H1 (cell line): Measurements from ENCODE around the gene HS3ST3B1.
A peak's percentile ranks its signal among the peaks of the same experiment; 100 is the strongest.

ENCODE experiments used
- EZH2 ChIP-seq: fragments of 200-600 bp; sonication (generic); IDR thresholded peaks from 2 replicates; pipeline ENCODE4 v1.7.1; 2012; ENCODE audit warnings: low read depth, mild to moderate bottlenecking, moderate library complexity, low read length, inconsistent platforms; ENCODE audit not compliant: severe bottlenecking
- GTF2F1 ChIP-seq: IDR thresholded peaks from 2 replicates; pipeline ENCODE4 v1.6.1; 2012; ENCODE audit warnings: low read depth, low read length, improper control_type of control experiment, borderline replicate concordance
- HDAC2 ChIP-seq, 2 experiments: fragments of 300-600 bp in 1 of 2; sonication (generic) in 1 of 2; IDR thresholded peaks; 2 replicates each; pipeline ENCODE4 v1.6.1; 2011 to 2012; ENCODE audit warnings: low read depth in 2 of 2, low read length in 2 of 2, mild to moderate bottlenecking in 2 of 2, moderate library complexity in 2 of 2, borderline replicate concordance in 1 of 2, inconsistent platforms in 1 of 2
- KDM5A ChIP-seq: fragments of 200-600 bp; IDR thresholded peaks from 2 replicates; pipeline ENCODE4 v1.7.1; 2012; ENCODE audit warnings: mild to moderate bottlenecking, low read length, inconsistent platforms, mixed read lengths
- POLR2A ChIP-seq, 2 experiments: IDR thresholded peaks; 1 replicate in 1 of 2; 2 replicates in 1 of 2; pipeline ENCODE4 v1.6.1; 2011; ENCODE audit warnings: low read depth in 2 of 2, low read length in 2 of 2, mild to moderate bottlenecking in 2 of 2; ENCODE audit errors: control extremely low read depth in 1 of 2
- POLR2AphosphoS5 ChIP-seq: IDR thresholded peaks from 2 replicates; pipeline ENCODE4 v1.6.1; 2011; ENCODE audit warnings: low read depth, low read length
- SUZ12 ChIP-seq: fragments of 200-600 bp; sonication (generic); IDR thresholded peaks from 2 replicates; pipeline ENCODE4 v1.6.1; 2012; ENCODE audit warnings: mild to moderate bottlenecking, inconsistent platforms, low read length, moderate library complexity, mixed read lengths
- ZNF274 ChIP-seq: IDR thresholded peaks from 2 replicates; pipeline ENCODE4 v1.7.0; 2012; ENCODE audit warnings: low read length, borderline replicate concordance; ENCODE audit errors: extremely low read depth
- TF ChIP-seq, protein P1 (sequence below), 3 experiments: IDR thresholded peaks; 1 replicate in 2 of 3; 2 replicates in 1 of 3; pipeline versions ENCODE4 v1.5.1 to v1.6.1; 2011; ENCODE audit warnings: low read length in 3 of 3, mild to moderate bottlenecking in 3 of 3, inconsistent platforms in 2 of 3, low read depth in 1 of 3, moderate library complexity in 1 of 3; ENCODE audit not compliant: insufficient read depth in 1 of 3; ENCODE audit errors: control extremely low read depth in 1 of 3

DNA sequence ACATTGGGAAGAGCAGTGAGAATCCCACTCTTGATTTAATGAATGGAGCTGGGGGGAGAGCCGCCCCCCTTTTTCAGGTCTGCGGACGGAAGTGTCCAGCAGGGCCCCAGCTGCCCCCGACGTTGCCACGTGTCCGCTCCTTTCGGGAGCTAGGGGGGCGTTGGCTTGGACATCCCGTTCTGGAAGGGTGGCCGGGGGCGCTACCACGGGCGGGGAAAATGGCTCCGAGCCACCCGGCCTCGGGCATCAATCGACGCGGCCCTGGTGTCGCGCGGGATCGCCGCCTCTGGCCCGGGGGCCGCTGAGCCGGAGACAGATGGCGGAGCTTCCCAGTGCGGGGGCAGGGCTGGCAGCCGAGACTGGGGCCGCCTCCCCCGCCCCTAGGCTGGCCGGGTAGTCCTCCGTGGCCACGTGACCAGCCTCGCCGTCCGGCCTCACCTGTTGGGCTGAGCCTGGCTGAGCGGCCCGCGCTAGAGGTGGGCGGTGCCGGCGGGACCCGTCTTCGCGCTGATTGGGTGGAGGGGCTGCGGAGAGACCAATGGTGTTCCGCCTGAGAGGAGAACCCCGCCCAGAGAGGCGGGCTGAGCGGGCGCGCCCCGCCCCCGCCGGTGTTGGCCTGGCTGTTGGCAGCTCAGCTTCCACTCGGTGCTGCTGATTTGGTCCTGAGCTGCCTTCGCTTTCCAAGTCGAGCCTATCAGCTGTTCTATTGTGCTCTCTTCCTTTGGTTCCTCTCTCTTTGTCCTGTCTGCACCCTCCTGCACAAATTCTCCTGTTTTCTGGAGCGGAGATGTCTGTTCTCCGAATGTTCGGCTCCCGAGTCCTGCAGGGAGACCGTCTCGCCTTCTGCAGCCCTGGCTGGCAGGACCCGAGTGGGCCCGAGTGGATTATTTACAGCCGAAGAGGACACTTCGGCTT, 8.3 kb downstream of the HS3ST3B1 start:
- no peak for TF ChIP-seq SUZ12
- TF ChIP-seq, protein P1, sequence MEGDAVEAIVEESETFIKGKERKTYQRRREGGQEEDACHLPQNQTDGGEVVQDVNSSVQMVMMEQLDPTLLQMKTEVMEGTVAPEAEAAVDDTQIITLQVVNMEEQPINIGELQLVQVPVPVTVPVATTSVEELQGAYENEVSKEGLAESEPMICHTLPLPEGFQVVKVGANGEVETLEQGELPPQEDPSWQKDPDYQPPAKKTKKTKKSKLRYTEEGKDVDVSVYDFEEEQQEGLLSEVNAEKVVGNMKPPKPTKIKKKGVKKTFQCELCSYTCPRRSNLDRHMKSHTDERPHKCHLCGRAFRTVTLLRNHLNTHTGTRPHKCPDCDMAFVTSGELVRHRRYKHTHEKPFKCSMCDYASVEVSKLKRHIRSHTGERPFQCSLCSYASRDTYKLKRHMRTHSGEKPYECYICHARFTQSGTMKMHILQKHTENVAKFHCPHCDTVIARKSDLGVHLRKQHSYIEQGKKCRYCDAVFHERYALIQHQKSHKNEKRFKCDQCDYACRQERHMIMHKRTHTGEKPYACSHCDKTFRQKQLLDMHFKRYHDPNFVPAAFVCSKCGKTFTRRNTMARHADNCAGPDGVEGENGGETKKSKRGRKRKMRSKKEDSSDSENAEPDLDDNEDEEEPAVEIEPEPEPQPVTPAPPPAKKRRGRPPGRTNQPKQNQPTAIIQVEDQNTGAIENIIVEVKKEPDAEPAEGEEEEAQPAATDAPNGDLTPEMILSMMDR (IDR thresholded peaks at IDR 0.05; ENCODE audit: control extremely low read depth in 1 of 3, insufficient read depth in 1 of 3, low read depth in 1 of 3, low read length in 3 of 3) = 0 out of 4 replicates have a peak, but pooled peaks of 1 of the 3 experiments have one; percentile 4
- TF ChIP-seq POLR2A (IDR thresholded peaks at IDR 0.05; ENCODE audit: control extremely low read depth in 1 of 2, low read depth in 2 of 2, low read length in 2 of 2) = peak in 1 of 2 experiments; percentile 86; a peak in 2 of 3 replicates
- TF ChIP-seq KDM5A = no peak
- TF ChIP-seq GTF2F1 = no peak
- no peak; a peak in 1 of 4 replicates for TF ChIP-seq HDAC2 (IDR thresholded peaks at IDR 0.05; ENCODE audit: borderline replicate concordance in 1 of 2, low read depth in 2 of 2, low read length in 2 of 2)
- TF ChIP-seq ZNF274 = no peak
- peak; percentile 17 for TF ChIP-seq EZH2
- peak; percentile 75 for TF ChIP-seq POLR2AphosphoS5
